Measurements from ENCODE around the gene SNX9.

SNX9 gene

DNA sequence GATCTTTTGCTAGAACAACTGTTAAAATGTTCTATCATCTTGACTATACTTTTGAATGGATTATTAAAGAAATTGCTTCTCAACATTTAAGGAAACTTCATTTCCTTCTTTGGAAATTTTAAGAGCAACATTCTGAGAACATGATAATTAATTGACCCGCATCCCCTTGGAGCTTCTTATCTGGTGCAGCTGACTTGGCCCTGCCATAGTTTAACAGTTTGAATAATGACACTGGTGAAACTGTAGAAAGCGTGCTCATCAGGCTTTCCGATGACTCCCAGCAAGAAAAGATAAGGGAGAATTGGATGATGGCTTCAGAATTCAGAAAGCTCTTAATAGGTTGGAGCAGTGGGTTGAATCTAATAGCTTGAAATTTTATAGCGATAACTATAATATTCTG, 38.1 kb downstream of the SNX9 start:
- no peak for DNase-seq

DNA sequence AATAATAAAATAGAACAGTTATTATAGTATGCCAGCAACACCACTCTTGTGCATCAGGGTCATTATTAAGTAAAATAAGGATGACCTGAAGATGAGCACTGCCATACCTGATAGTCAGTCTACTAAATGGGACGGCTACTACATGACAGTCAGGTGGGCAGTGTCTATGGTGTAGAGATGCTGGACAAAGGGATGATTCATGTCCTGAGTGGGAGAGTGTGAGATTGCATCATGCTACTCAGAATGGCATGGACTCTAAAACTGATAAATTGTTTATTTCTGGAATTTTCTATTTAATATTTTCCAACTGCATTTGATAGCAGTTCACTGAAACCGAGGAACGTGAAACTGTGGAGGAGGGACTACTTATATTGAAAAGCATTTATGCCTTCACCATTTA, 38.8 kb downstream of the SNX9 start:
- no peak for DNase-seq

DNA sequence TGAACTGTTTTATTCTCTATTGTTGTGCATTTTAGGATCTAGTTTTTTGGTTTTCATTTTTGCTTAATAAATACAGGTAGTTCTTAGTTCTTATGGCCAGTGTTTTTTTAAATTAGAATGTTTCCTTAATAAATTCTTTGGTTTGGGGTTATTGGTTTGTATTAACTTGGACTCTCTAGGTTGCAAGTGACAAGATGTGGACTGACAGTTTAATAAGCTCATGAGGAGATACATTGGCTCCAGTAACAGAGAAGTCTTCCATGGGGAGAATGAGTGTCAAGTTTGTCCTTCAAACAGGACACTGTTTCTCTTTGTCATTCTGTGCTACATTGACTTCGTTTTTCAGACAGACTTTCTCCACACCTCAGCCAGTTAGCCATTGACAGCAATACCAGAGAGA, 39.7 kb downstream of the SNX9 start:
- no peak for DNase-seq

DNA sequence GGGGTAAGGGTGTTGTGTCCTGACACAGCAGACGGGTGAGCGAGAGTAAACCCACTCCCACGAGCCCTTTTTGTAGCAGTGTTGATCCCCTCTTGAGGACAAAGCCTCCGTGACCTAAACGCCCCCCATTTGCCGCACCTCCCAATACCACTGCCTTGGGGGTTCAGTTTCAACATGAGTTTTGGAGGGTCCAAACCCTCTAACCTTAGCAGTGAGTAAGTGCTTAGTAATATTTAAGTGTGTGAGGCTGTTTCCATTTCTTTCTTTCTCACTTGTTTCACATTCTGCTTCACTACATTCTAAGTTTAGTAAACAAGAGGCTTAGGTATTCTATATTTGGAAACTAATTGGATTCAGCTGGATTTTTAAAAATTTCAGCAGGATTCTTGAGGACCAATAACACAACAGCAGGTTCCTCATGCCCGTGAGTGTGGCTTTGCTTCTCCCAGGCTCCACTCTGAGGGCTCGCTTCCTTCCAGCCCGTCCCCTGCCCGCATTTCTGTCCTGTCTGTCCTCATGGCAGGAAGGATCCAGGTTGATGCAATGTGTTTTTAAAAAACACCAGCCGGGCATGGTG, 41.2 kb downstream of the SNX9 start:
- no peak for DNase-seq

DNA sequence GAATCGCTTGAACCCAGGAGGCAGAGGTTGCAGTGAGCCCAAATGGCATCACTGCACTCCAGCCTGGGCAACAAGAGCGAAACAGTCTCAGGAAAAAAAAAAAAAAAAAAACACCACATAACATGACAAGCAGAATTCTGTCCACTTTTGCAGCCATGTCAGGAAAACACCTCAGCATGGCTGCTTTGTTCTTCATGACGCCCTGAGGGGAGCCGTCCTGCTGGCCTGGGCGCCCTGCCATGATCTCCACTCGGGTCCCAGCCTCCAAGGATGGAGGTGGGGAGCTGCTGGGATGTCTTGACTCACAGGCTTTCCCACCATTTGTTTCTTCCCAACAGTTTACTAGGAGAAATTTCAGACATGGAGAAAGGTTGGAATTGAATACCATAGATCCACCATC, 42.2 kb downstream of the SNX9 start:
- no peak for DNase-seq

DNA sequence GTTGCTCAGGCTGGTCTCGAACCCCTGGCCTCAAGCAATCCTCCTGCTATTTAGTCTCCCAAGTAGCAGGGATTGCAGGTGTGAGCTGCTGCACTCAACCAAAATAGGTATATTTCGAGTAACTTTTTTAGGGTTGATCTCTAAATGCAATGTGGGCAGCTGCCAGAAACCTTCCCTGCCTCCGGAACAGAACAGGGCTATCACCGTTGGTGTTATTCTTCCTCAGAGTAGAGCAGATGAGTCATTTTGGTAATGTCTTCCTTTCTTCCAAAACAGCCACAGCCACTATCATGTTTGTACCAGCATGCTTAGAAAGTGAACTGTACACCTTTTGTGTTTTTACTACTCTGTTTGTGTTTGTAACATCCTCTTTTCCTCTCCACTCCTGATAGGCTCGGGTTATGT, 44.1 kb downstream of the SNX9 start:
- DNase-seq: no peak

DNA sequence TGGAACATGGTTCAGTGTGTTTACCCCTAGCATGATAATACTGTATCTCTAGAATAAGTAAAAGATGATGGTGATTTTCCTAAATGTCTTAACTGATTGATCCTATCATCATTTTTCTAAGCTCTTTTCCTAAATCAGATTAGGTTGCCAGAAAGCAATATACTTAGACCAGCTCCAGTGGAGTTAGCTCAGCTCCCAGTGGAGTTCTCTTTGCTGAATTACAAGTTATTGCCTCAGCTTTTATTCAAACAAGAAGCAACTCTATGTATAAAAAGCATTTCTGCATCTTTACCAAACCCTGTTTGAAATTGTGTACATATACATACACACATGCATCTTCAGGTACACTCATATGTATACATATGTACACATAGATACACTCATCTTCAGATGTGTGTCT, 44.9 kb downstream of the SNX9 start:
- no peak for DNase-seq

DNA sequence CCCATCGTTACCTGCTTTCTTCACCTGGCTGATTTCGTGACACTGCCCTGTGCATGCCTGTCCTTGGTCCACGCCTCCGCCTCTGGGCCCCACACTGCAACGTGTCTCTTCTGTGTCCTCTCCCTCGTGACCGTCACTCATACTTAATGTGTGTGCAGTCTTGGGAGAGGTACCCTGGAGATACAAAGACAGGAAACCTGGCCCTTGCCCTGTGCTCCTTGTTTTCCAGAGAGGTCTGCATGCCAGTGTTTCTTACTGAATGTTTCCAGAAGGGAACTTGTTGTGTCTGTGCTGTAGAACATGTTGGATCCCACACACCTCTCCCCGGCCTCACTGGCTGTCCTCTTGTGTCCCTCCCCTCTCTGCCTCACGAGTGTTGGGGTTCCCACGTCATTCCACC, 45.8 kb downstream of the SNX9 start:
- DNase-seq: no peak

DNA sequence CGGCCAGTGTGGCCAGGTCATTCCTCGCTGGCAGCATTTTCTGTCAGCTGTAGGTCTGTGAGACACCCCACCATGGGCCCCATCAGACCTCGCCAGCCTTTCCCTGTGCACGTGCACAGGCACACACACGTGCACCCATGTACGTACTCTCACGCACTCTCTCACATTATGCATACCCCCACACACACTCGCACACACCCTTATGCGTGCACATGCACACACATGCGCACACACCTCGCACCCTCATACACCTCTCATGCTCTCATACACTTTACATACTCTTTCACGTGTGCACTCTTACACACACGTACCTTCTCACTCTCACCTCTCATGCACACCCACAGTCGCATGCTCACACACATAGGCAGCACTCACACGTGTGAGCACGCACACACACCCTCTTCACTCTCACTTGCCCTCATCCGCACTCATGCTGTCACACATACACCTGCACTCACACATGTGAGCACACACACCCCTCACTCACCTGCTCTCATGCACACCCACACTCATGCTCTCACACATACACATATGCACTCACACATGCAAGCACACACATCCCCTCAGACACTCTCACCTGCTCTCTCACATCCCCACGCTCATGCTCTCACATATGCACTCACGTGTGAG, 46.7 kb downstream of the SNX9 start:
- no peak for DNase-seq

DNA sequence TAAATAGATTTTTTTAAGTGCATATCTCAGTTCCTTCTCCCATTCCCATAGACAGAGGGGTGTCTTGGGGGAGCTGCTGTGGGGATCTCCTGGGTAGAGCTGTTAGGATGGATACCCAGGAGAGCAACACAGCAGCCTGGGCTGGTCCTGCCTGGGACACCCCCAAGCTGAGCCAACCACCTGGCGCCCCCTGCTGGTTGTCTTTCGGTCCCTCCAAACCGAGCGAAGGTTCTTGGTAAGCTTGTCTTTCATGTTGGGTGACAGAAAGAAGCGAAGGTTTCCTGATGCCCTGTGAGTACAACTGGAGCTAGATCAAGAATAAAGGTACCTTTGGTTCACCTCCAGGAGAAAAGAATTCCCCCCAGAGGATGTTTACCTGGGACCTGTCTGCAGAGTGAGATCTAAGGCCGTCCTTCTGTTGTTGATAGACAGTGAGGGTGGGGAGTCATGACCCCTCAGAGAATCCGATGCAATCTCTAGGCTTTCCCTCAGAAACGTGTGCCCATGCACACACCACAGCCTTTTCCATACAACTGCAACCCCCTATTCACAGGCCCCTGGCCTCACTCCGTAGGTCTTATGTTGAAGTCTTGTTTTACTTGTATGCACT, 50.8 kb downstream of the SNX9 start:
- DNase-seq: peak; percentile 26

DNA sequence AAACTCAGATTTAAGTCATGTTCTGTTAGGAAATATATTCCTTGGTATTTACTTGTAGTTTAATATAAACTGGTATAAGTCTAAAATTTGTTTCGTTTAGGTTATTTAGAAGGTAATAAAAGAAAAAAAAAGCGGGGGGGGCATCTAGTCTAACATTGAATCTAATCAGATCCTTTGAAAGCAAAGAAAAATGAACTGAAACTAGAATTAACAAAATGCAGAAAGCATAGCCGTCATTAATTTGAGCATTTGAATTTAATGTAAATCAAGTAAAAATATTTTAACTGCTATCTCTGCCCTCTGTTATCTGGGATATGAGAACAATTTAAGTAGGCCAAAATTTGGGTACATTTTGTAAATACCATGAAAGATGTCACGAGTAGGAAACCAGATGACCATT, 54.1 kb downstream of the SNX9 start:
- no peak for DNase-seq

DNA sequence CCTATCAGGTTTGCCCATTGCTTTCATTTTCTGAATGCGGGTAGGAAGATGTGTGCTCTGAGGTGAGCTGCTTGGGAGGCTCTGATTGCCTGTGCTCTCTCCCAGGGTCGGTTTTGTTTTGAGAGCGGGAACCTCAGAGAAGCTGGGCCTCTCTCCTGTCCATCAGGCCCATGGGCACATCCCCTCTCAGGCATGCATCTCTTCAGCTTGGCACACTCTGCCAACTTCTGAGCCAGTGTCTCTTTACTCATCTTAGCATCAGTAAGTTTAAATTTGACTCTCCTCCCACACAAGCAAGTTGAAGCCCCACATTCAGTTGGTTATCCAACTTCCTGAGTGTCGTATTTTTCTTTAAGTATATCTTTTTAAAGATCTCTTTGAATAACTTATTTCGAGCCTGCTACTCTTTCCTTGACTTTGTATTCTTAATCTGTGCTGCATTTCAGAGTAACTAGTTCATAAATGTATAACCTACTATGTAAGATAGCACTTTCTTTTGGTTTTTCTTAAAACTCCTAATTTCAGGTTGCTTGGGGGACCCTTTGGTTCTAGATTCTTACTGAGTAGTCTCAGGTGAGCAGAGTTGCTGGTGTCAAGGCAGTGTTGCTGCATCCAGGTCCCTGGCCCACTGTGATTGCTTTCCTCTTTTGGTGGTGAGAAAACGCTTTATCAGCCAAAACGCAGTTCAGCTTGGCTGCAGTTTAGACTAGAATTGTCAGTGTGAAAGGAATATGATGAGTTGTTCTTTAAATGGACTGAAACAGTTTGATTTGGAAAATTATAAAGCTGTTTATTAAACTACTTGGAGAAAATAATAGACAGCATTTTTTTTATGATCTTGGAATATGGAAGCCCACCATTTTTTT, 54.8 kb downstream of the SNX9 start:
- no peak for DNase-seq

DNA sequence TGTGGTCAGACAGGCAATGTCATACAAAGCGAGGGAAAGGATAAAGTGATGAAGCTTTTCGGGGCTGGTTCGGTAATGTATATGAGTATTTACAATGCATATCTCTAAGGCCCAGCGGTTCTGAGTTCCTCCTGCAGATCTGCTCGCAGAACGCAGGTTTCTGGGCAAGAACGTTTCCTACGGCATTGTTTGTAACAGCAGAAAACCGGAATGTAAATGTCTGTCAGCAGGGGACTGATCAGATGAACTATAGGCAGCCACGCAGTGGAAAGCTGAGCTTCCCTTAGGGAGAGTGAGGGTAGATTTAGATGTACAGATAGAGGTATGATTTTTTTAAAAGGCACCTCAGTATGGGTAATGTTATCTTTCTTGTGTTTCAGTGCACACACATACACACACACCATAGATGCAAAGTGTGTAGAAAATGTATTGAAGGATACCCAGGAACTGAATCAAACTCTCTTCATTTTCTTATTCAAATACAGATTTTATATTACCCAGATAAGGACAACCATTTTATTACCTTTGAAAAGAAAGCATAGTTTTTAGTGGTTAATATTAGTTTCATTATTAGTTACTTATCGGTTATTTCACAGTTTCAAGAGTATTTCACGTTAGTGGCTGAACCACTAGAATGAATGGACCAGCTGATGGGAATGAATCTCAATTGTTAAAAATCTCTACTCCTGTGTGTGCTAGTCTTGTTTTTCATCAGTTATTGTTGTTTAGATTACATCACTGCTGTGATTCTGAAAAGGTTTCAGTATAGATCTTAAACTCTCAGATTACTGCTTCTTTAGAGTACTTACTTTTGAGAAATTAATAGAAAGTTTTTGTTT, 56.2 kb downstream of the SNX9 start:
- DNase-seq: no peak

DNA sequence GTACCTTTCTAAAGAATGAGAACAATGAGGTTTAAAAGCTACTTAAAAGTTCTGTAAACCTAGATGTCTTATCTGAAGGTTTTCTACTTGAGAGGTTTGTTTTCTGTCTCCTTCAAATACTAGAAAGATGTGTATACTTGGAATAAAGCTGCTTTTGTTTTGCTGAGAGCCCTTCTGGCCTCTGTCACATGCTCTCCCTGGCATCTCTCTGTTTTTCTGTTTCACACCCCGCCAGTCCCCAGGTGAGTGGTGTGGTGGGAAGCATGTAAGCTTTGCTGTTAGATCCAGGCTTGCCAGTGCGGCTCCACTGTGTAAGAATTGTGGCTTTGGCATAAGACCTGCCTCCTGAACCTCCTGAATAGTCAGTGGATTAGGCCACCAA, 56.8 kb downstream of the SNX9 start:
- peak; percentile 30 for DNase-seq

DNA sequence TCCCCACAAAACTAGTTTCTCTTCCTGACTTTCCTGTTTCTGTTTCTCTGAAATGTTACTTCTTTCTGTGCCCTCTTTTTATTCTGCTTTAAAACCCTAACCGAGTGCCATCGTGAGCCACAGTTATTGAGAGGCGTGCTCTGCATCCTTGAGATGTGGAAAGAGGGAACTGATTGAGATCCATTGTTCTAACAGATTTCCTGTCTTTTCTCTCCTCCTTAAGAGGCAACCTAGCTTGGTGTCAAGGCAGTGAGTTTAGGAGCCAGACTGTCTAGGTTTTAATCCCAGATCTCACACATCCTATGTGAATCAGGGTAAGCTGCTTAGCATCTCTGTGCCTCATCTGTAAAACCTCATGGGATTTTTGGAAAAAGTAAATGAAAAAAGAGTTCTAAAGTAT, 57.5 kb downstream of the SNX9 start:
- DNase-seq: no peak

DNA sequence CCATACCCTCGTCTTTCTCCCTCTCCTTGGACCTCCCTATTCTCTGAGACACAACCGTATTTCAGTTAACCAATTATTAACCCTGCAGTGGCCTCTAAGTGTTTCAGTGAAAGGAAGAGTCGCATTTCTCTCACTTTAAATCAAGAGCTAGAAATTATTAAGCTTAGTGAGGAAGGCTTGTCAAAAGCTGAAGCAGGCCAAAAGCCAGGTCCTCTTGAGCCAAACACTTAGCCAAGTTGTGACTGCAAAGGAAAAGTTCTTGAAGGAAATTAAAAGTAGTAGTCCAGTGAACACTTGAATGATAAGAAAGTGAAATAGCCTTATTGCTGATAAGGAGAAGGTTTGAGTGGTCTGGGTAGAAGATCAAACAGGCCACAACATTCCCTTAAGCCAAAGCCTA, 58.3 kb downstream of the SNX9 start:
- no peak for DNase-seq

DNA sequence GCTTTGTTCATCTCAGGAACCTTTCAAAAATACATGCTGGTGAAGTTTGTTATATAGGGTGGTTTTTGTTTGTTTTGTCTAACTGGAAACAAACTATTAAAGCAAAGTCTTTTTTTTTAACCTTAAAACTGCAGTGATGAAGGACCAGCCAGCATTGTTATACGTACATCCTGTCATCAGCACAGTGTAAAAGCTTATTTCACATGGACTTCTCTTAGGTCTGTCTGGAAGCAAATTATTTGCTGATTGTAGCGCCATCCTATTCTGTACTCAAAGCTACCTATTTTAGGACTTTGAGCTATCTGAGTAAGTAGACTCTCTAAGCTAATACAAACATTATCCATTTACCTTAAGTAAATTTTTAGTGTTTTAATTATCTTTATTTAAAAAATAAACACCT, 61.7 kb downstream of the SNX9 start:
- no peak for DNase-seq

DNA sequence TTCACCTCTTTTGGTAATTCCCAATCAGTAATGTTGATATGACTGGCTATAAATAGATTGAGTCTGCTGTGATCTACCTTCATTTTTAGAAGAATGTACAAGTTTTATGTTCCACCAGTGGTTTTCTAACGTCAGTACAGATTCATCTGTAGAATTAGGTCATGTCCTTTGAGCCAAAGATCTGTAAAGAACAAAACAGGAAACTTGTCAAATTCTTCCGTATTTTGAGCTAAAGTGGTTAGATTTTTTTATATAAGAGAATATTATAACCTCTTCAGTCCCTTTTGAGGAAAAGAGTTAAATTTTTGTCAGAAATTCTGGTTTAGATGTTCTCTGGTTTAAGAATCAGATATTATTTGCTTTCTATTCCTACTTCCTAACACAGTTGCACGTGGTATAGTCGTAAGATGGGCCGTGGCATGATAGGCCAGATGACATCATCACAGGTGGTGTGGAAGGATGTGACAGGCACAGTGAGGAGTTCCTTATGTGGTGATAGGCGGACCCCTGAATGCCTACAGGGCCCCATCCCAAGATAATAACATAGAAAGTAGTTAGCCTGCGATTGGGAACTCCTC, 62.3 kb downstream of the SNX9 start:
- no peak for DNase-seq

DNA sequence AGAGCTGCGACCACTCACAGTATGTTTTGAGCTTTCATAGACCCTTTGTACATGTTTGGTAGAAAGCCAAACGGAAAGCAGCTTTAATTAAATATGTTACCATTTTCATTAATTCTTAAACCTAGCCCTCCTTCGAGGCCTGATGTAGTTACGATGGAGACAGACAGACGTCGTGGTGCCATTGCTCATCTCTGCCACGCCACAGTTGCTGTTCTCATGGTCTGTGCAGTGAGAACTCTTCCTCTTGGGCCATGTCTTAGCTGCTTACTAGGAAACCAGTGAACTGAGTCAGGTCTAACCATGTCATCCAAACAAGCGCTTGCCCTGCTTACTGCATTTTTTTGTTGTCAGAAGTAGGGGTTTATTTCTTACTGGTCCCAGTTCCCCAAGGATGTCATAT, 62.8 kb downstream of the SNX9 start:
- no peak for DNase-seq

DNA sequence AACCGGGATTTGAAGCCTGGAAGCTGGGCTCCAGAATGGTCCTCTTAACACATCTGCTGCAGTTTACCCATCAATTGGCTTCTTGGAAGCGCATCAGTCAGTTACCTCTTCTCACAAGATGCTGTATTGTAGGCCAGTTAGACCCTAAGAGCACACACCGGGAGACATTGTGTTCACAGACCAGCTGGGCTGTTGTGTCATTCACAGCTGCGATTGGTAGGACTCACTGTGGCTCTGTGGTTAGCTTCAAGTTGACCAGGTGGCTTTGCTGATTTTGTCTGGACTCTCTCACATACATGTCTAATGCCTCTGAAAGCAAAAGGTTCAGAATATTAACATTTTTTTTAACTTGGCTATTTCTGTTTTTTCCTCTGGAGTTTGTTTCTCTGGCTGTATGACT, 64.8 kb downstream of the SNX9 start:
- no peak for DNase-seq

DNA sequence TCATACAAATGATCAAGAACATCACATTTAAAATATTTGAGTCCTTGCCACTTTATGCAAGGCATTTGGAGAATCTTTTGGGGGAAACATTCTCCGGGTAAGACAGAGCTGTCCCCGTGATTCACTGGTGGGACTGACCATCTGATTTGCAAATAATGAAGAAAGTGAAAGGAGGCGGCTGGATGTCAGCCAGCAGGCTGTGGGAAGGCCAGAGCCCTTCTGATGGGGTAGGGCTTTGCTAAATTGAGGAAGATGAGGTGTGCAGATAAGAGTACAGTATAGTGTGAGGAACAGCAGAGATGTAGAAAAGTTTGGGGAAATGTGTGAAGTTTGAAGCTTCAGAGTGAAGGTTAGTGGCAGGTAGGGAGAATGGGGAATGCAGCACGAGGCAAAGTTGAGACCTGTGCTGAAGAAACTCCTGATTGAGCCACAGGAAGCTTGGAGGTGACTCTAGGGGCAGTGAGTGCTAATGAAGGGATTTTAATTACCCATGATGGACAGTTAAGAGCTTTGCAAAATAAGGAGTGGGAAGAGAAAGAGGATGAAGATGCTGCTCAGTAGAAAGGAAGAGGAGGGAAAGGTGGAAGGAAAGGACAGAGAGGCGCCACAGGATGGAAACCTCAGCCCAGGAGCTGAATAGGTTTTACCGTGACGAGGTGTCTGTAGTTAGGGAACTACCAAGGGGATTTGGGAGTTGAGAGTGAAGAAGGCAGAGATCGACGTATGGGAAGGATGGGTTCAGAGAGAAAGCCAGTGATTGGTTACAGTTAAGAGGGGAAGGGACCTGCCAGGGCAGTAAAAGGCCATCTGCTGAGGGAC, 68.7 kb downstream of the SNX9 start:
- no peak for DNase-seq

DNA sequence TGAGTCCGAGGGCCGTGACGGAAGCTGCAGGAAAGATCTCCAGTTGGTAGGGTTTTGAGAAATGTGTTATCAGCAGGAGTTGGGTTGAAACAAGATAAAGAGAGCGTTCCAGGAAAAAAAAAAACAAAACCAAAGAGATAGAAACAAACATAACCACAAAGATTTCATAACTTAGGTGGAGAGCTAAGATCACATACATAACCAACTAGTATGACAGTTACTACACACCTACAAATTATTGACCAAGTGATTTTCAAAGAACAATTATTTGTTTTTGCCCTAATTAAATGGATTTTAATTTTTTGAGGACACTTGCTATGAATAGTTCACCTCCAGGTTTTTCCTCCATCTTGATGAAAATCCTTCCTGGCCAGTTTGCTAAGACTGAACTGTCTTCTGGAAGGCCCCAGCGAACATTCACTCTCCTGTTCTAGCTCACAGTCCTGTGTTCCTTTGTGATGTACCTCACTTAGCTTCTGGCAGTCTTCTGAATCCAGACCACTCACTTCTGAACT, 69.4 kb downstream of the SNX9 start:
- DNase-seq: no peak

Data from DMS153 (cell line).